Measurements from ENCODE around the gene TRAPPC10. TPM values are rescaled to one million over a fixed set of nuclear protein-coding genes. Genes with fewer than 3 reads are reported as not detected.

Gene TRAPPC10
- total RNA-seq, 1 experiment from 2014 or later = 31.5 TPM

DNA sequence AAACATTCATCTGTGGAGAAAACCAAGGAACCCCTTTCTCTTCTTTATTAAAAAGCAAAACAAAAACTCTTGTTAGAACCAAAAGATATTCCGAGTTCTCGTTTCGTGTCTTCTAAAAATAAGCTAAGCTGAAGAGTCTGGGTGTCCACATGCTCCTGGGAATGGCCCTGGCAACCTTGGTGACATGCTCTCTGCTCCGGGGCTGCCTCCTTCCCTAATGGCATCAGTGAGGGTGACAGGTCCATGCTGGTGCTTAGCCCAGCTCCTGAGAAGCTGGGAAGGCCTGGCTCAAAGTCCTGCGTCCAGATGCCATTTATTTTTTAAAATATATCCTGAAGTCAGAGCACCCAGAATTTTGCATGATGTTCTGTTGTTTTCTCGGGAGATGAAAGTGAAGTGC lies 24.6 kb upstream of the TRAPPC10 start:
- Histone ChIP-seq H3K9ac (ENCODE audit: low read length) (no peak overlapping the region), H2AFZ (ENCODE audit: low read depth, low read length, poor library complexity, severe bottlenecking) (no peak overlapping the region), H3K27ac (ENCODE audit: low read depth, low read length) (no peak overlapping the region), H3K4me2 (ENCODE audit: low read length) (no peak overlapping the region), H3K79me2 (ENCODE audit: insufficient read depth, low read length) (no peaks in the 10 kb centered on the region), H3K9me3 (ENCODE audit: control insufficient read depth in 1 of 2, insufficient read depth in 1 of 2, low read depth in 1 of 2, low read length in 2 of 2) (no peaks in the 10 kb centered on the region), H3K9me2 (ENCODE audit: insufficient read depth) (no peaks in the 10 kb centered on the region), H3K4me3 (replicated peaks in 1 of 2; ENCODE audit: low read depth in 1 of 2, low read length in 2 of 2) (no peak overlapping the region), H4K20me1 (ENCODE audit: insufficient read depth) (no peaks in the 10 kb centered on the region), H3K27me3 (ENCODE audit: insufficient read depth, low read length) (no peaks in the 10 kb centered on the region), H3K4me1 (ENCODE audit: control insufficient read depth in 1 of 2, insufficient read depth in 2 of 2, low read length in 2 of 2) (no peaks in the 10 kb centered on the region), H3K36me3 (ENCODE audit: control insufficient read depth in 1 of 2, insufficient read depth in 2 of 2, low read length in 2 of 2) (no peaks in the 10 kb centered on the region; a peak in 1 of 4 replicates)
- ChIA-PET CTCF (no interaction called here), POLR2A (no interaction called here), RAD21 (ENCODE audit: low non-redundant PET in 1 of 2, low total read pairs in 2 of 2, uncharacterized antibody in 2 of 2, unreplicated experiment in 2 of 2) (no interaction called here)
- TF ChIP-seq RAD21 (IDR thresholded peaks at IDR 0.05; ENCODE audit: low read depth) (no peak), YY1 (IDR thresholded peaks at IDR 0.05; ENCODE audit: extremely low read depth, insufficient replicate concordance, low read depth, low read length) (no peak), CEBPB (IDR thresholded peaks at IDR 0.05; ENCODE audit: low read depth) (no peak), ZNF274 (IDR thresholded peaks at IDR 0.05; ENCODE audit: low read depth, low read length) (no peak), SIN3A (IDR thresholded peaks at IDR 0.05; ENCODE audit: low read depth) (no peak)
- TF ChIP-seq, protein P1, sequence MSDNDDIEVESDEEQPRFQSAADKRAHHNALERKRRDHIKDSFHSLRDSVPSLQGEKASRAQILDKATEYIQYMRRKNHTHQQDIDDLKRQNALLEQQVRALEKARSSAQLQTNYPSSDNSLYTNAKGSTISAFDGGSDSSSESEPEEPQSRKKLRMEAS (IDR thresholded peaks at IDR 0.05) = no peak
- TF ChIP-seq, protein P2, sequence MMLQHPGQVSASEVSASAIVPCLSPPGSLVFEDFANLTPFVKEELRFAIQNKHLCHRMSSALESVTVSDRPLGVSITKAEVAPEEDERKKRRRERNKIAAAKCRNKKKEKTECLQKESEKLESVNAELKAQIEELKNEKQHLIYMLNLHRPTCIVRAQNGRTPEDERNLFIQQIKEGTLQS (IDR thresholded peaks at IDR 0.05) = no peak
- ATAC-seq (no peak), DNase-seq (ENCODE audit: low read depth, low spot score) (no peak)
- BruUV-seq (replicated peaks) = no TSS peak
- intact Hi-C loops (cut with micrococcal nuclease) = no loop called here

- H3K9me3 ChIP-seq (ENCODE audit: control insufficient read depth in 1 of 2, insufficient read depth in 1 of 2, low read depth in 1 of 2, low read length in 2 of 2) = no peaks in the 10 kb centered on the region
- H4K20me1 ChIP-seq (ENCODE audit: insufficient read depth) = no peaks in the 10 kb centered on the region
- TF ChIP-seq POLR2A (IDR thresholded peaks at IDR 0.05; ENCODE audit: borderline replicate concordance, extremely low read depth, insufficient read depth, insufficient read length) (no peak), CEBPB (IDR thresholded peaks at IDR 0.05; ENCODE audit: low read depth) (no peak), ZNF274 (IDR thresholded peaks at IDR 0.05; ENCODE audit: low read depth, low read length) (no peak), YY1 (IDR thresholded peaks at IDR 0.05; ENCODE audit: extremely low read depth, insufficient replicate concordance, low read depth, low read length) (no peak), ZFX (IDR thresholded peaks at IDR 0.05) (no peak)
- intact Hi-C loops (cut with micrococcal nuclease) = no loop called here
- no peak overlapping the region for H3K9ac ChIP-seq (ENCODE audit: low read length)
- ChIA-PET RAD21 (ENCODE audit: low non-redundant PET in 1 of 2, low total read pairs in 2 of 2, uncharacterized antibody in 2 of 2, unreplicated experiment in 2 of 2) (no interaction called here), POLR2A (no interaction called here), CTCF (no interaction called here)
- no peaks in the 10 kb centered on the region for H3K79me2 ChIP-seq (ENCODE audit: insufficient read depth, low read length)
- no peak overlapping the region for H3K27ac ChIP-seq (ENCODE audit: low read depth, low read length)
- H3K9me2 ChIP-seq (ENCODE audit: insufficient read depth) = no peaks in the 10 kb centered on the region
- no peak overlapping the region for H3K4me2 ChIP-seq (ENCODE audit: low read length)
- DNase-seq (ENCODE audit: low read depth, low spot score) (no peak), ATAC-seq (no peak)
- H3K4me1 ChIP-seq (ENCODE audit: control insufficient read depth in 1 of 2, insufficient read depth in 2 of 2, low read length in 2 of 2) = no peaks in the 10 kb centered on the region
- no peaks in the 10 kb centered on the region for H3K27me3 ChIP-seq (ENCODE audit: insufficient read depth, low read length)
- H3K36me3 ChIP-seq (ENCODE audit: control insufficient read depth in 1 of 2, insufficient read depth in 2 of 2, low read length in 2 of 2) = no peaks in the 10 kb centered on the region
- no TSS peak for BruUV-seq (replicated peaks)
- no peak overlapping the region for H3K4me3 ChIP-seq (replicated peaks in 1 of 2; ENCODE audit: low read depth in 1 of 2, low read length in 2 of 2)
- no peak overlapping the region for H2AFZ ChIP-seq (ENCODE audit: low read depth, low read length, poor library complexity, severe bottlenecking)
Measured at GRCh38 chr21:43988016-43988415, 24.1 kb upstream of the TRAPPC10 start.
